GM23338 (cell line): ENCODE measurements around the gene PLA1A. TPM values are rescaled to one million over a fixed set of nuclear protein-coding genes. Genes with fewer than 3 reads are reported as not detected.
A peak's percentile ranks its signal among the peaks of the same experiment; 100 is the strongest.

Experiments
- ATAC-seq: fragments of 200-7000 bp; cut with Tn5 transposase; 3 replicates; pipeline ENCODE4 v1.9.1; 2020
- DNase-seq: peaks from one replicate; pipeline ENCODE4 v3.0.0-alpha.2; 2015; ENCODE audit warnings: low spot score
- H2AFZ ChIP-seq: fragments of 200-600 bp; sonication (generic); 2 replicates; pipeline ENCODE4 v1.8.0; 2016; ENCODE audit warnings: antibody characterized with exemption, mild to moderate bottlenecking, moderate library complexity
- H3F3A ChIP-seq: fragments of 200-600 bp; sonication (generic); replicated peaks from 2 replicates; pipeline ENCODE4 v1.8.0; 2017; ENCODE audit warnings: antibody characterized with exemption, mixed run types, low read depth
- H3K27ac ChIP-seq: fragments of 200-600 bp; sonication (generic); 2 replicates; pipeline ENCODE4 v1.6.1; 2016; ENCODE audit warnings: low read depth
- H3K27me3 ChIP-seq: fragments of 200-600 bp; sonication (generic); 2 replicates; pipeline ENCODE4 v1.8.0; 2016; ENCODE audit warnings: mild to moderate bottlenecking, mixed run types, moderate library complexity; ENCODE audit not compliant: insufficient read depth
- H3K36me3 ChIP-seq: fragments of 200-600 bp; sonication (generic); 2 replicates; pipeline ENCODE4 v1.8.0; 2016; ENCODE audit warnings: mild to moderate bottlenecking; ENCODE audit not compliant: insufficient read depth
- H3K4me1 ChIP-seq: fragments of 200-600 bp; sonication (generic); 2 replicates; pipeline ENCODE4 v1.8.0; 2016; ENCODE audit warnings: mild to moderate bottlenecking, moderate library complexity; ENCODE audit not compliant: insufficient read depth
- H3K4me2 ChIP-seq: fragments of 200-600 bp; sonication (generic); 2 replicates; pipeline ENCODE4 v1.7.1; 2017; ENCODE audit warnings: mixed run types
- H3K4me3 ChIP-seq: fragments of 200-600 bp; sonication (generic); 2 replicates; pipeline ENCODE4 v1.6.1; 2016; ENCODE audit warnings: mixed run types
- H3K79me2 ChIP-seq: fragments of 200-600 bp; sonication (generic); replicated peaks from 2 replicates; pipeline ENCODE4 v1.8.0; 2017; ENCODE audit warnings: mild to moderate bottlenecking; ENCODE audit not compliant: insufficient read depth
- H3K9me2 ChIP-seq: fragments of 200-600 bp; sonication (generic); 2 replicates; pipeline ENCODE4 v1.8.0; 2017; ENCODE audit not compliant: insufficient read depth
- H4K20me1 ChIP-seq: fragments of 200-600 bp; sonication (generic); replicated peaks from 2 replicates; pipeline ENCODE4 v1.8.0; 2017; ENCODE audit warnings: mild to moderate bottlenecking; ENCODE audit not compliant: insufficient read depth
- H3K27ac Mint-ChIP-seq: 2 replicates; pipeline ENCODE4 v1.8.0; 2020; ENCODE audit warnings: inconsistent platforms, mild to moderate bottlenecking, moderate library complexity, mixed read lengths
- H3K27me3 Mint-ChIP-seq: 3 replicates; pipeline ENCODE4 v1.8.0; 2022; ENCODE audit warnings: low read depth, mild to moderate bottlenecking, moderate library complexity, mixed read lengths, inconsistent platforms; ENCODE audit not compliant: insufficient read depth, poor library complexity
- H3K36me3 Mint-ChIP-seq: 3 replicates; pipeline ENCODE4 v1.8.0; 2021; ENCODE audit warnings: low read depth, mild to moderate bottlenecking, inconsistent platforms, moderate library complexity, mixed read lengths
- H3K4me1 Mint-ChIP-seq: 3 replicates; pipeline ENCODE4 v1.8.0; 2020; ENCODE audit warnings: mild to moderate bottlenecking, inconsistent platforms, mixed read lengths
- H3K4me3 Mint-ChIP-seq: 3 replicates; pipeline ENCODE4 v1.8.0; 2021; ENCODE audit warnings: moderate library complexity, mild to moderate bottlenecking, inconsistent platforms, mixed read lengths
- H3K9me3 Mint-ChIP-seq: 3 replicates; pipeline ENCODE4 v1.8.0; 2020; ENCODE audit warnings: moderate library complexity, mild to moderate bottlenecking, inconsistent platforms, mixed read lengths
- CREB1 ChIP-seq: fragments of 250-450 bp; sonication (Bioruptor Pico); IDR thresholded peaks from 2 replicates; pipeline ENCODE4 v1.5.0; 2020; ENCODE audit warnings: low read depth, mild to moderate bottlenecking, moderate library complexity
- CTCF ChIP-seq, 2 experiments: fragments of 200-600 bp in 1 of 2; sonication (generic) in 1 of 2; conservative IDR thresholded peaks; 2 replicates each; pipeline versions ENCODE4 v1.5.1 to v1.6.1; 2016 to 2017; ENCODE audit warnings: antibody characterized with exemption in 2 of 2, low read depth in 2 of 2, mild to moderate bottlenecking in 2 of 2, moderate library complexity in 1 of 2
- EZH2 ChIP-seq: fragments of 200-600 bp; sonication (generic); IDR thresholded peaks from one replicate; pipeline ENCODE4 v1.8.0; 2017; ENCODE audit warnings: antibody characterized with exemption, mild to moderate bottlenecking, low read depth; ENCODE audit not compliant: unreplicated experiment
- EZH2phosphoT487 ChIP-seq: fragments of 200-600 bp; sonication (generic); IDR thresholded peaks from one replicate; pipeline ENCODE4 v1.8.1; 2018; ENCODE audit warnings: antibody characterized with exemption; ENCODE audit not compliant: unreplicated experiment
- JUNB ChIP-seq: IDR thresholded peaks from one replicate; pipeline ENCODE4 v1.6.1; 2016; ENCODE audit warnings: antibody characterized with exemption; ENCODE audit not compliant: unreplicated experiment
- NANOG ChIP-seq: IDR thresholded peaks from 2 replicates; pipeline ENCODE4 v1.6.1; 2016; ENCODE audit warnings: antibody characterized with exemption, borderline replicate concordance
- POLR2AphosphoS5 ChIP-seq: IDR thresholded peaks from 2 replicates; pipeline ENCODE4 v1.6.1; 2016; ENCODE audit warnings: antibody characterized with exemption, low read depth
- REST ChIP-seq: IDR thresholded peaks from one replicate; pipeline ENCODE4 v1.6.1; 2018; ENCODE audit warnings: antibody characterized with exemption; ENCODE audit not compliant: unreplicated experiment
- STAT1 ChIP-seq: IDR thresholded peaks from one replicate; pipeline ENCODE4 v1.6.1; 2016; ENCODE audit warnings: antibody characterized with exemption; ENCODE audit not compliant: unreplicated experiment
- ZNF331 ChIP-seq: fragments of 250-450 bp; sonication (Bioruptor Pico); IDR thresholded peaks from 2 replicates; pipeline ENCODE4 v1.5.0; 2020; ENCODE audit warnings: low read depth, mild to moderate bottlenecking, moderate library complexity
- polyA plus RNA-seq: library from polyadenylated mRNA; unstranded; fragments of >200 nt; fragmentation: Nextera tagmentation; extraction: Ambion mirVana; gene quantifications from 2 replicates; pipeline ENCODE4 v1.2.1, GENCODE V29; 2016
- total RNA-seq: library from RNA; depleted of rRNA; stranded (reverse); fragments of >200 nt; shearing (Covaris generic); gene quantifications from 2 replicates; pipeline ENCODE4 v1.2.3, GENCODE V29; 2014
- TF ChIP-seq, protein P1 (sequence below): fragments of 250-450 bp; sonication (Bioruptor Pico); IDR thresholded peaks from 2 replicates; pipeline ENCODE4 v1.5.0; 2020; ENCODE audit warnings: mild to moderate bottlenecking, moderate library complexity
- TF ChIP-seq, protein P2 (sequence below): IDR thresholded peaks from 2 replicates; pipeline ENCODE4 v1.6.1; 2016; ENCODE audit warnings: antibody characterized with exemption

Gene PLA1A
- total and polyA plus RNA-seq, 2 experiments from 2014 or later: not detected

DNA sequence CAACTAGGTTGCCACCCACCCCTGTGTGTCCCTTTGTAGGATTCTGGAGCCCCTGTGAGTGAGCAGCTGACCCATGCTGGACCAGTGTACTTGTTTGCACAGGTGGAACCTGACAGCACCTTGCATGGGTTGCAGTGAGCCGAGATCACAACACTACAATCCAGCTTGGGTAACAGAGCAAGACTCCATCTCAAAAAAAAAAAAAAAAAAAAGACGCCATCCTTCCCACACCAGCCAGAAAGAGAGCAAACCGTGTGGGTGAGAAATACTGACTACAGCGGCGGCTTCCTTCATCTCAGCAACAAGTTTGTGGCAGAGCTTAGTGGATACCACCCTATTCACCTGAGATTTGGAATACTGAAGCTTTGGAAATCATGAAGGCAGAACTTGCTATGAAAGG is 37.5 kb upstream of the PLA1A start:
- 0 out of 2 replicates have a peak overlapping the region, but pooled peaks have one; percentile 91 for H2AFZ ChIP-seq
- no peaks in the 10 kb centered on the region for H3K27me3 Mint-ChIP-seq
- peaks cover 3% of the 10 kb centered on the region; the same call in 1 of the 3 replicates for H3K4me1 Mint-ChIP-seq
- no peaks in the 10 kb centered on the region for H3K36me3 Mint-ChIP-seq
- H4K20me1 ChIP-seq: no peaks in the 10 kb centered on the region
- no peaks in the 10 kb centered on the region for H3K36me3 ChIP-seq
- H3K4me3 ChIP-seq: no peak overlapping the region
- H3F3A ChIP-seq: no peaks in the 10 kb centered on the region
- no peaks in the 10 kb centered on the region for H3K9me3 Mint-ChIP-seq
- no peak overlapping the region for H3K4me3 Mint-ChIP-seq
- no peaks in the 10 kb centered on the region for H3K27me3 ChIP-seq
- H3K27ac Mint-ChIP-seq: no peak overlapping the region
- DNase-seq (no peak), ATAC-seq (no peak)
- H3K9me2 ChIP-seq: 0 out of 2 replicates have a peak, but pooled peaks cover 3% of the 10 kb centered on the region
- TF ChIP-seq STAT1 (no peak), CREB1 (CRISPR knock-in tag) (no peak), NANOG (no peak), CTCF (conservative IDR thresholded peaks at IDR 0.05; ENCODE audit: low read depth in 2 of 2) (no peak), EZH2phosphoT487 (no peak), REST (no peak), EZH2 (no peak), JUNB (no peak), POLR2AphosphoS5 (no peak), ZNF331 (CRISPR knock-in tag) (no peak)
- TF ChIP-seq, protein P1, sequence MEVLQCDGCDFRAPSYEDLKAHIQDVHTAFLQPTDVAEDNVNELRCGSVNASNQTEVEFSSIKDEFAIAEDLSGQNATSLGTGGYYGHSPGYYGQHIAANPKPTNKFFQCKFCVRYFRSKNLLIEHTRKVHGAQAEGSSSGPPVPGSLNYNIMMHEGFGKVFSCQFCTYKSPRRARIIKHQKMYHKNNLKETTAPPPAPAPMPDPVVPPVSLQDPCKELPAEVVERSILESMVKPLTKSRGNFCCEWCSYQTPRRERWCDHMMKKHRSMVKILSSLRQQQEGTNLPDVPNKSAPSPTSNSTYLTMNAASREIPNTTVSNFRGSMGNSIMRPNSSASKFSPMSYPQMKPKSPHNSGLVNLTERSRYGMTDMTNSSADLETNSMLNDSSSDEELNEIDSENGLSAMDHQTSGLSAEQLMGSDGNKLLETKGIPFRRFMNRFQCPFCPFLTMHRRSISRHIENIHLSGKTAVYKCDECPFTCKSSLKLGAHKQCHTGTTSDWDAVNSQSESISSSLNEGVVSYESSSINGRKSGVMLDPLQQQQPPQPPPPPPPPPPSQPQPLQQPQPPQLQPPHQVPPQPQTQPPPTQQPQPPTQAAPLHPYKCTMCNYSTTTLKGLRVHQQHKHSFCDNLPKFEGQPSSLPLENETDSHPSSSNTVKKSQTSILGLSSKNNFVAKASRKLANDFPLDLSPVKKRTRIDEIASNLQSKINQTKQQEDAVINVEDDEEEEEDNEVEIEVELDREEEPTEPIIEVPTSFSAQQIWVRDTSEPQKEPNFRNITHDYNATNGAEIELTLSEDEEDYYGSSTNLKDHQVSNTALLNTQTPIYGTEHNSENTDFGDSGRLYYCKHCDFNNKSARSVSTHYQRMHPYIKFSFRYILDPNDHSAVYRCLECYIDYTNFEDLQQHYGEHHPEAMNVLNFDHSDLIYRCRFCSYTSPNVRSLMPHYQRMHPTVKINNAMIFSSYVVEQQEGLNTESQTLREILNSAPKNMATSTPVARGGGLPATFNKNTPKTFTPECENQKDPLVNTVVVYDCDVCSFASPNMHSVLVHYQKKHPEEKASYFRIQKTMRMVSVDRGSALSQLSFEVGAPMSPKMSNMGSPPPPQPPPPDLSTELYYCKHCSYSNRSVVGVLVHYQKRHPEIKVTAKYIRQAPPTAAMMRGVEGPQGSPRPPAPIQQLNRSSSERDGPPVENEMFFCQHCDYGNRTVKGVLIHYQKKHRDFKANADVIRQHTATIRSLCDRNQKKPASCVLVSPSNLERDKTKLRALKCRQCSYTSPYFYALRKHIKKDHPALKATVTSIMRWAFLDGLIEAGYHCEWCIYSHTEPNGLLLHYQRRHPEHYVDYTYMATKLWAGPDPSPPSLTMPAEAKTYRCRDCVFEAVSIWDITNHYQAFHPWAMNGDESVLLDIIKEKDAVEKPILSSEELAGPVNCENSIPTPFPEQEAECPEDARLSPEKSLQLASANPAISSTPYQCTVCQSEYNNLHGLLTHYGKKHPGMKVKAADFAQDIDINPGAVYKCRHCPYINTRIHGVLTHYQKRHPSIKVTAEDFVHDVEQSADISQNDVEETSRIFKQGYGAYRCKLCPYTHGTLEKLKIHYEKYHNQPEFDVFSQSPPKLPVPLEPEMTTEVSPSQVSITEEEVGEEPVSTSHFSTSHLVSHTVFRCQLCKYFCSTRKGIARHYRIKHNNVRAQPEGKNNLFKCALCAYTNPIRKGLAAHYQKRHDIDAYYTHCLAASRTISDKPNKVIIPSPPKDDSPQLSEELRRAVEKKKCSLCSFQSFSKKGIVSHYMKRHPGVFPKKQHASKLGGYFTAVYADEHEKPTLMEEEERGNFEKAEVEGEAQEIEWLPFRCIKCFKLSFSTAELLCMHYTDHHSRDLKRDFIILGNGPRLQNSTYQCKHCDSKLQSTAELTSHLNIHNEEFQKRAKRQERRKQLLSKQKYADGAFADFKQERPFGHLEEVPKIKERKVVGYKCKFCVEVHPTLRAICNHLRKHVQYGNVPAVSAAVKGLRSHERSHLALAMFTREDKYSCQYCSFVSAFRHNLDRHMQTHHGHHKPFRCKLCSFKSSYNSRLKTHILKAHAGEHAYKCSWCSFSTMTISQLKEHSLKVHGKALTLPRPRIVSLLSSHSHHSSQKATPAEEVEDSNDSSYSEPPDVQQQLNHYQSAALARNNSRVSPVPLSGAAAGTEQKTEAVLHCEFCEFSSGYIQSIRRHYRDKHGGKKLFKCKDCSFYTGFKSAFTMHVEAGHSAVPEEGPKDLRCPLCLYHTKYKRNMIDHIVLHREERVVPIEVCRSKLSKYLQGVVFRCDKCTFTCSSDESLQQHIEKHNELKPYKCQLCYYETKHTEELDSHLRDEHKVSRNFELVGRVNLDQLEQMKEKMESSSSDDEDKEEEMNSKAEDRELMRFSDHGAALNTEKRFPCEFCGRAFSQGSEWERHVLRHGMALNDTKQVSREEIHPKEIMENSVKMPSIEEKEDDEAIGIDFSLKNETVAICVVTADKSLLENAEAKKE: no peak
- TF ChIP-seq, protein P2, sequence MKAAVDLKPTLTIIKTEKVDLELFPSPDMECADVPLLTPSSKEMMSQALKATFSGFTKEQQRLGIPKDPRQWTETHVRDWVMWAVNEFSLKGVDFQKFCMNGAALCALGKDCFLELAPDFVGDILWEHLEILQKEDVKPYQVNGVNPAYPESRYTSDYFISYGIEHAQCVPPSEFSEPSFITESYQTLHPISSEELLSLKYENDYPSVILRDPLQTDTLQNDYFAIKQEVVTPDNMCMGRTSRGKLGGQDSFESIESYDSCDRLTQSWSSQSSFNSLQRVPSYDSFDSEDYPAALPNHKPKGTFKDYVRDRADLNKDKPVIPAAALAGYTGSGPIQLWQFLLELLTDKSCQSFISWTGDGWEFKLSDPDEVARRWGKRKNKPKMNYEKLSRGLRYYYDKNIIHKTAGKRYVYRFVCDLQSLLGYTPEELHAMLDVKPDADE: no peak
- H3K4me2 ChIP-seq: no peak overlapping the region
- H3K27ac ChIP-seq: no peak overlapping the region
- H3K4me1 ChIP-seq: no peaks in the 10 kb centered on the region
- no peaks in the 10 kb centered on the region for H3K79me2 ChIP-seq
